H1 (cell line): ENCODE measurements around the gene GRIP1. TPM values are rescaled to one million over a fixed set of nuclear protein-coding genes. Genes with fewer than 3 reads are reported as not detected.

ENCODE experiments used
- CTCF ChIA-PET: fragments of 300-600 bp; sonication (Branson Sonifier 250); formaldehyde crosslinking; loops from one replicate; lab custom pipeline; 2021; ENCODE audit not compliant: partially characterized antibody; lab: Charles Lee
- POLR2A ChIA-PET: fragments of 300-600 bp; sonication (Branson Sonifier 250); formaldehyde crosslinking; loops from one replicate; lab custom pipeline; 2021; ENCODE audit warnings: inconsistent platforms; ENCODE audit not compliant: partially characterized antibody; lab: Charles Lee
- DNase-seq, 2 experiments: peaks; one replicate each; pipeline versions ENCODE4 v3.0.0 to v3.0.0-alpha.2; 2010 to 2022; ENCODE audit warnings: low spot score in 2 of 2, low read depth in 1 of 2, mixed read lengths in 1 of 2
- FAIRE-seq: peaks from 2 replicates; lab custom pipeline; 2011; peaks lifted over from hg19 to GRCh38; lab: Jason Lieb, UNC
- H2AFZ ChIP-seq: 2 replicates; pipeline ENCODE4 v1.8.1; 2012; ENCODE audit warnings: low read length, inconsistent platforms
- H2AK5ac ChIP-seq: 2 replicates; pipeline ENCODE4 v1.6.1; 2013; ENCODE audit warnings: low read depth, low read length
- H2BK120ac ChIP-seq: replicated peaks from 2 replicates; pipeline ENCODE3; 2013; ENCODE audit warnings: low read depth, low read length, inconsistent platforms
- H2BK12ac ChIP-seq: 2 replicates; pipeline ENCODE4 v1.6.1; 2013; ENCODE audit warnings: low read depth, low read length
- H2BK15ac ChIP-seq: 2 replicates; pipeline ENCODE4 v1.6.1; 2013; ENCODE audit warnings: low read length
- H2BK20ac ChIP-seq: 2 replicates; pipeline ENCODE4 v1.6.1; 2013; ENCODE audit warnings: low read length
- H2BK5ac ChIP-seq: 2 replicates; pipeline ENCODE4 v1.6.1; 2013; ENCODE audit warnings: low read depth, low read length
- H3K14ac ChIP-seq: 2 replicates; pipeline ENCODE4 v1.6.1; 2013; ENCODE audit warnings: inconsistent platforms; ENCODE audit not compliant: insufficient read length
- H3K18ac ChIP-seq: 2 replicates; pipeline ENCODE4 v1.6.1; 2013; ENCODE audit warnings: low read length; ENCODE audit errors: extremely low read depth
- H3K23ac ChIP-seq: 2 replicates; pipeline ENCODE4 v1.6.1; 2013; ENCODE audit warnings: inconsistent platforms; ENCODE audit not compliant: insufficient read length
- H3K23me2 ChIP-seq: 2 replicates; pipeline ENCODE4 v1.6.1; 2013; ENCODE audit warnings: low read depth, low read length
- H3K27ac ChIP-seq: 2 replicates; pipeline ENCODE4 v1.6.1; 2011; ENCODE audit warnings: low read depth, low read length, inconsistent platforms
- H3K27me3 ChIP-seq, 4 experiments: replicated peaks in 1 of 4; 1 replicate in 1 of 4; 2 replicates in 3 of 4; pipeline versions ENCODE4 v1.6.1 to v1.8.1; 2011 to 2013; ENCODE audit warnings: low read length in 3 of 4, mild to moderate bottlenecking in 3 of 4, inconsistent platforms in 2 of 4, mixed read lengths in 2 of 4, moderate library complexity in 1 of 4; ENCODE audit not compliant: control insufficient read depth in 3 of 4, insufficient read depth in 3 of 4; ENCODE audit errors: extremely low read depth in 1 of 4
- H3K36me3 ChIP-seq, 4 experiments: 2 replicates each; pipeline versions ENCODE4 v1.6.1 to v1.8.1; 2011 to 2013; ENCODE audit warnings: mild to moderate bottlenecking in 4 of 4, low read length in 3 of 4, moderate library complexity in 2 of 4, control low read depth in 1 of 4, inconsistent platforms in 1 of 4; ENCODE audit not compliant: insufficient read depth in 4 of 4, control insufficient read depth in 2 of 4
- H3K4ac ChIP-seq: replicated peaks from 2 replicates; pipeline ENCODE3; 2013; ENCODE audit warnings: low read length, low read depth, mixed read lengths, inconsistent platforms; ENCODE audit not compliant: insufficient read length
- H3K4me1 ChIP-seq, 4 experiments: replicated peaks in 1 of 4; 1 replicate in 1 of 4; 2 replicates in 3 of 4; pipeline versions ENCODE4 v1.6.1 to v1.8.1; 2011 to 2013; ENCODE audit warnings: low read length in 3 of 4, inconsistent platforms in 2 of 4, mixed read lengths in 1 of 4; ENCODE audit not compliant: insufficient read depth in 4 of 4, control insufficient read depth in 3 of 4
- H3K4me2 ChIP-seq, 2 experiments: 2 replicates each; pipeline versions ENCODE4 v1.6.1 to v1.8.1; 2011 to 2013; ENCODE audit warnings: low read depth in 2 of 2, low read length in 2 of 2, control low read depth in 1 of 2, inconsistent platforms in 1 of 2, mild to moderate bottlenecking in 1 of 2; ENCODE audit not compliant: insufficient read depth in 1 of 2
- H3K4me3 ChIP-seq, 4 experiments: fragments of 200-600, 300-600 bp in 1 of 4; sonication (generic), shearing (Covaris generic), sonication (Bioruptor Twin) in 1 of 4; 2 replicates each; pipeline versions ENCODE4 v1.5.1 to v1.8.1; 2011 to 2016; ENCODE audit warnings: low read length in 4 of 4, low read depth in 3 of 4, control low read depth in 2 of 4, inconsistent platforms in 2 of 4, mild to moderate bottlenecking in 2 of 4, mixed read lengths in 1 of 4, moderate library complexity in 1 of 4; ENCODE audit not compliant: insufficient read depth in 2 of 4; ENCODE audit errors: extremely low read depth in 1 of 4
- H3K56ac ChIP-seq: replicated peaks from 2 replicates; pipeline ENCODE3; 2013; ENCODE audit warnings: low read depth, mild to moderate bottlenecking, mixed read lengths, low read length, inconsistent platforms; ENCODE audit not compliant: insufficient read length
- H3K79me1 ChIP-seq: 2 replicates; pipeline ENCODE4 v1.6.1; 2013; ENCODE audit warnings: low read depth, low read length, control low read depth
- H3K79me2 ChIP-seq, 2 experiments: 2 replicates each; pipeline versions ENCODE4 v1.6.1 to v1.8.1; 2012 to 2013; ENCODE audit warnings: low read length in 2 of 2, mild to moderate bottlenecking in 2 of 2, inconsistent platforms in 1 of 2; ENCODE audit not compliant: insufficient read depth in 2 of 2, control insufficient read depth in 1 of 2
- H3K9ac ChIP-seq, 4 experiments: replicated peaks in 1 of 4; 1 replicate in 1 of 4; 2 replicates in 3 of 4; pipeline versions ENCODE4 v1.6.1 to v1.8.1; 2011 to 2013; ENCODE audit warnings: low read depth in 3 of 4, low read length in 3 of 4, control low read depth in 2 of 4, mild to moderate bottlenecking in 2 of 4, moderate library complexity in 2 of 4, inconsistent platforms in 1 of 4; ENCODE audit errors: extremely low read depth in 1 of 4
- H3K9me3 ChIP-seq, 2 experiments: 2 replicates each; pipeline versions ENCODE4 v1.6.1 to v1.8.1; 2012 to 2013; ENCODE audit warnings: mild to moderate bottlenecking in 2 of 2, moderate library complexity in 2 of 2, control low read depth in 1 of 2, inconsistent platforms in 1 of 2, low read depth in 1 of 2, low read length in 1 of 2, mixed read lengths in 1 of 2; ENCODE audit not compliant: insufficient read depth in 2 of 2
- H4K20me1 ChIP-seq, 2 experiments: replicated peaks in 1 of 2; 2 replicates each; pipeline versions ENCODE3 to v1.8.1; 2011 to 2013; ENCODE audit warnings: inconsistent platforms in 2 of 2, low read length in 2 of 2, mild to moderate bottlenecking in 1 of 2; ENCODE audit not compliant: insufficient read depth in 2 of 2, control insufficient read depth in 1 of 2
- H4K5ac ChIP-seq: 2 replicates; pipeline ENCODE4 v1.6.1; 2013; ENCODE audit warnings: low read length, low read depth, mixed read lengths, inconsistent platforms; ENCODE audit not compliant: insufficient read length
- H4K8ac ChIP-seq: 2 replicates; pipeline ENCODE4 v1.8.0; 2013; ENCODE audit warnings: mild to moderate bottlenecking, moderate library complexity, low read length, inconsistent platforms; ENCODE audit not compliant: insufficient read depth; ENCODE audit errors: extremely low read depth
- H4K91ac ChIP-seq: replicated peaks from 2 replicates; pipeline ENCODE3; 2013; ENCODE audit warnings: low read length, mixed read lengths, inconsistent platforms; ENCODE audit not compliant: insufficient read length
- CEBPB ChIP-seq: IDR thresholded peaks from 2 replicates; pipeline ENCODE4 v1.6.1; 2012; ENCODE audit warnings: low read depth, low read length
- CHD2 ChIP-seq: IDR thresholded peaks from 2 replicates; pipeline ENCODE4 v1.6.1; 2012; ENCODE audit warnings: low read length, improper control_type of control experiment
- CREB1 ChIP-seq: IDR thresholded peaks from 2 replicates; pipeline ENCODE4 v1.6.1; 2012; ENCODE audit warnings: inconsistent platforms
- GABPA ChIP-seq: IDR thresholded peaks from 2 replicates; pipeline ENCODE4 v1.6.1; 2011; ENCODE audit warnings: mild to moderate bottlenecking, low read length, moderate library complexity, borderline replicate concordance; ENCODE audit not compliant: insufficient read depth
- GTF2F1 ChIP-seq: IDR thresholded peaks from 2 replicates; pipeline ENCODE4 v1.6.1; 2012; ENCODE audit warnings: low read depth, low read length, improper control_type of control experiment, borderline replicate concordance
- KDM1A ChIP-seq: fragments of 200-600, 300-600 bp; sonication (generic); IDR thresholded peaks from 2 replicates; pipeline ENCODE4 v1.7.1; 2016; ENCODE audit warnings: mild to moderate bottlenecking, low read length, borderline replicate concordance
- POU5F1 ChIP-seq: IDR thresholded peaks from 2 replicates; pipeline ENCODE4 v1.6.1; 2011; ENCODE audit warnings: low read depth, mild to moderate bottlenecking, low read length, moderate library complexity
- SP1 ChIP-seq: IDR thresholded peaks from 2 replicates; pipeline ENCODE4 v1.6.1; 2011; ENCODE audit warnings: low read depth, low read length
- SRF ChIP-seq: IDR thresholded peaks from 2 replicates; pipeline ENCODE4 v1.6.1; 2011; ENCODE audit warnings: mild to moderate bottlenecking, low read depth, low read length, moderate library complexity
- SUZ12 ChIP-seq: fragments of 200-600 bp; sonication (generic); IDR thresholded peaks from 2 replicates; pipeline ENCODE4 v1.6.1; 2012; ENCODE audit warnings: mild to moderate bottlenecking, inconsistent platforms, low read length, moderate library complexity, mixed read lengths
- TAF7 ChIP-seq: optimal IDR thresholded peaks from 2 replicates; pipeline ENCODE3; 2011; ENCODE audit warnings: low read depth, mild to moderate bottlenecking, inconsistent platforms, low read length, moderate library complexity, borderline replicate concordance
- TBP ChIP-seq: IDR thresholded peaks from 2 replicates; pipeline ENCODE4 v1.6.1; 2011; ENCODE audit warnings: low read depth, low read length, improper control_type of control experiment
- TEAD4 ChIP-seq: IDR thresholded peaks from 2 replicates; pipeline ENCODE4 v1.6.1; 2012; ENCODE audit warnings: low read depth, low read length, inconsistent platforms, mixed read lengths
- ZNF274 ChIP-seq: IDR thresholded peaks from 2 replicates; pipeline ENCODE4 v1.7.0; 2012; ENCODE audit warnings: low read length, borderline replicate concordance; ENCODE audit errors: extremely low read depth
- WGBS, 2 experiments: shearing (Covaris generic) in 1 of 2; methylation state at CpG; one replicate each; pipeline versions ENCODE4 v1.1.6 to v1.1.7; 2013 to 2015; ENCODE audit warnings: low lambda C conversion rate in 2 of 2, mixed read lengths in 2 of 2, inconsistent platforms in 1 of 2, low coverage in 1 of 2, missing lambda C conversion rate in 1 of 2; ENCODE audit not compliant: insufficient replicate concordance in 2 of 2, insufficient coverage in 1 of 2, insufficient read length in 1 of 2; ENCODE audit errors: extremely low coverage in 1 of 2, missing lambda C conversion rate in 1 of 2; 5-methylcytosine and 5-hydroxymethylcytosine counted together
- polyA plus RNA-seq, 7 experiments: library from polyadenylated mRNA; depleted of rRNA in 3 of 7; stranded (reverse) in 5 of 7; unstranded in 2 of 7; fragments of >200 nt in 5 of 7; fragments of 200-250 nt in 2 of 7; gene quantifications; 1 replicate in 5 of 7; 2 replicates in 1 of 7; 4 replicates in 1 of 7; pipeline versions ENCODE4 v1.2.1 to v1.2.3, GENCODE V29; 2011 to 2013; ENCODE audit warnings: missing spikeins in 2 of 7, mixed read lengths in 2 of 7
- total RNA-seq: library from RNA; stranded (reverse); fragmentation: NEBNext Ultra II Directional; extraction: Animal tissue kit (Norgen Biotek cat#: 25700); gene quantifications from 2 replicates; pipeline ENCODE4 v1.2.1, GENCODE V29; 2021

GRIP1 gene
- total and polyA plus RNA-seq, 2 of the 8 experiments (the other 6 are each of a cell fraction or from before 2014, with no cell fraction given) = 4.5 to 27.3 TPM

GRCh38 chr12:66666481-66666880, 12.4 kb downstream of the GRIP1 start:
- Histone ChIP-seq H3K4ac (no peak overlapping the region), H2BK12ac (no peak overlapping the region), H3K27me3 (no peaks in the 10 kb centered on the region), H2AFZ (no peak overlapping the region), H2BK20ac (no peak overlapping the region), H4K20me1 (no peaks in the 10 kb centered on the region), H2BK15ac (no peak overlapping the region), H2BK120ac (no peak overlapping the region), H3K9me3 (no peaks in the 10 kb centered on the region), H4K8ac (no peak overlapping the region), H3K9ac (no peak overlapping the region), H3K56ac (no peak overlapping the region), H3K36me3 (no peaks in the 10 kb centered on the region), H3K4me2 (no peak overlapping the region), H3K23ac (no peak overlapping the region), H4K5ac (no peak overlapping the region), H3K23me2 (no peaks in the 10 kb centered on the region), H3K79me1 (no peaks in the 10 kb centered on the region), H3K4me3 (no peak overlapping the region), H2AK5ac (no peak overlapping the region), H3K79me2 (no peaks in the 10 kb centered on the region), H3K27ac (no peak overlapping the region), H3K14ac (no peak overlapping the region), H2BK5ac (no peak overlapping the region), H4K91ac (no peak overlapping the region), H3K4me1 (no peaks in the 10 kb centered on the region), H3K18ac (no peak overlapping the region)
- ChIA-PET POLR2A (no interaction called here), CTCF (no interaction called here)
- FAIRE-seq = no peak
- no peak for DNase-seq
- WGBS, 2 experiments = 100% methylated on average over 1 of the region's 1 CpG; no CpG with 5 or more reads in 1 of the 2 experiments
- TF ChIP-seq GTF2F1 (no peak), POU5F1 (no peak), ZNF274 (no peak), CREB1 (no peak), KDM1A (no peak), SUZ12 (no peak), TEAD4 (no peak), GABPA (no peak), CHD2 (no peak), TBP (no peak), TAF7 (no peak), SRF (no peak), CEBPB (no peak), SP1 (no peak)
- TF ChIP-seq, all 59 proteins: peak for 0
